WERI-Rb-1 (cell line): ENCODE data around the gene MAST1.
"Not testable (repeated sequence)": the region's sequence is repeated elsewhere in the genome, so short reads cannot be mapped to it uniquely, and the experiment has no call there.

Experiments
- DNase-seq: peaks from one replicate; pipeline ENCODE4 v3.0.0-alpha.2; 2020
- H3K27ac ChIP-seq: fragments of 250-450 bp; sonication (Bioruptor Pico); 2 replicates; pipeline ENCODE4 v1.5.1; 2020; ENCODE audit warnings: mild to moderate bottlenecking, moderate library complexity
- H3K27me3 ChIP-seq: fragments of 250-450 bp; sonication (Bioruptor Pico); 2 replicates; pipeline ENCODE4 v1.5.1; 2021; ENCODE audit warnings: mild to moderate bottlenecking, low read depth, moderate library complexity; ENCODE audit not compliant: insufficient read depth, severe bottlenecking
- H3K36me3 ChIP-seq: fragments of 250-450 bp; sonication (Bioruptor Pico); 2 replicates; pipeline ENCODE4 v1.5.1; 2020; ENCODE audit warnings: mild to moderate bottlenecking, moderate library complexity
- H3K4me3 ChIP-seq: 2 replicates; pipeline ENCODE4 v1.5.1; 2011; ENCODE audit warnings: low read depth, mild to moderate bottlenecking, control low read depth, low read length
- H3K9me3 ChIP-seq: fragments of 250-450 bp; sonication (Bioruptor Pico); 2 replicates; pipeline ENCODE4 v1.5.1; 2021; ENCODE audit warnings: mild to moderate bottlenecking, moderate library complexity; ENCODE audit not compliant: severe bottlenecking
- TF ChIP-seq, protein P1 (sequence below): IDR thresholded peaks from 2 replicates; pipeline ENCODE4 v1.5.1; 2011; ENCODE audit warnings: low read depth, mild to moderate bottlenecking, control low read depth, inconsistent platforms, low read length

Gene MAST1

DNA sequence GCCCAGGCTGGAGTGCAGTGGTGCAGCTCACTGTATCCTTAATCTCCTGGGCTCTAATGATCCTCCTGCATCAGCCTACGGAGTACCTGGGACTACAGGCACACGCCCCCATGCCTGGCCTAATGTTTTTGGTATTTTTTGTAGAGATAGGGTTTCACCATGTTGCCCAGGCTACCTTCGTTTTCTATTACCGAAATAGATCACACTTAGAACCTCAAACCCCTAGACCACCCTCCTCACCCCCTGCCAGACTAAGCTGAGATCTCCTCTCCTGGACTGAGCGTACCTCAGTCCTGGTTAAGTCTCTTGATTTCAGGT, 48.3 kb downstream of the MAST1 start:
- H3K4me3 ChIP-seq, result no peak overlapping the region
- TF ChIP-seq, protein P1, sequence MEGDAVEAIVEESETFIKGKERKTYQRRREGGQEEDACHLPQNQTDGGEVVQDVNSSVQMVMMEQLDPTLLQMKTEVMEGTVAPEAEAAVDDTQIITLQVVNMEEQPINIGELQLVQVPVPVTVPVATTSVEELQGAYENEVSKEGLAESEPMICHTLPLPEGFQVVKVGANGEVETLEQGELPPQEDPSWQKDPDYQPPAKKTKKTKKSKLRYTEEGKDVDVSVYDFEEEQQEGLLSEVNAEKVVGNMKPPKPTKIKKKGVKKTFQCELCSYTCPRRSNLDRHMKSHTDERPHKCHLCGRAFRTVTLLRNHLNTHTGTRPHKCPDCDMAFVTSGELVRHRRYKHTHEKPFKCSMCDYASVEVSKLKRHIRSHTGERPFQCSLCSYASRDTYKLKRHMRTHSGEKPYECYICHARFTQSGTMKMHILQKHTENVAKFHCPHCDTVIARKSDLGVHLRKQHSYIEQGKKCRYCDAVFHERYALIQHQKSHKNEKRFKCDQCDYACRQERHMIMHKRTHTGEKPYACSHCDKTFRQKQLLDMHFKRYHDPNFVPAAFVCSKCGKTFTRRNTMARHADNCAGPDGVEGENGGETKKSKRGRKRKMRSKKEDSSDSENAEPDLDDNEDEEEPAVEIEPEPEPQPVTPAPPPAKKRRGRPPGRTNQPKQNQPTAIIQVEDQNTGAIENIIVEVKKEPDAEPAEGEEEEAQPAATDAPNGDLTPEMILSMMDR, result no peak
- no peaks in the 10 kb centered on the region for H3K36me3 ChIP-seq
- H3K27ac ChIP-seq, result no peak overlapping the region
- H3K9me3 ChIP-seq, result peaks cover 6% of the 10 kb centered on the region
- H3K27me3 ChIP-seq, result no peaks in the 10 kb centered on the region
- DNase-seq, result no peak

DNA sequence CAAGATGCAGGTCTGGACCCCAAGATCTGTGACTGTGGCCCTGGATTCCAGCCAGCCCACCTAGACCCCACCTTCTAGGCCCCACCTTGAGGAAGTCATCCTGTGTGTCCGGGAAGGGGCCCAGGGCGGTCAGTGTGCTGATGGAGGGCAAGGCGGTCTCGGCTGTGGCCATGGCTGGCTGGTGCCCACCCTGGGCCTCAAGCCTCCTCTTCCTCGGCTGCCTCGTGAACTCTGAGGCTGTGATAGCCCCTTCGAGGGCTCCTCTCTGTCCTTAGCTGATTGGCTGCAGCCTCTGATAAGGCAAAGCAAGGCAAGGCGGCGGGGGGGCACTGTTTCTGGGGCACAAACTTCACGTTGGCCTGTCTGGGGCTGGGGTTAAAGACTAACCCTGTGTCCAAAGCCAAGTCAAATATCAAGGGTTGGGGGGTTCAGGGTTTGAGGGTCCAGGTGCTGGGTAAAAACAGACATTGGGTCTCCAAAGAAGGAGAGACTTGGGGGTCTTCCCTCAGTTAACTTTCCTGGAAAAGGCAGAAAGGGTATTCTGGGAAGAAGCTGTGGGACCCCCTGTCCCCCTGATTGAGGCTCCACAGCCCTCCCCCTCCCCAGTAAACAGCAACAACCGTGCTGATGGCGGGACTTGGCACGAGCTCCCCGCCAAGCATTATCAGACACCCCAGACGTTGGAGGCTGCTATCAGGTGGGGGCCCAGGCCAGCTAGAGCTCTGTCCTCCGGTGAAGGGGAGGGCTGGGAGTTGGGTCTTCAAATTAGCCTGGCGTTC, 48.8 kb downstream of the MAST1 start, which contains the start of gene KLF1:
Gene KLF1 (minus strand): TSS at position 233 of the 779 bp plus-strand sequence. CDS start 61 bp downstream, at position 172.
- TF ChIP-seq, protein P1, result no peak
- peak within 1 kb of the TSS; percentile 55 for H3K4me3 ChIP-seq
- H3K27me3 ChIP-seq, result no peaks in the 10 kb centered on the region
- H3K36me3 ChIP-seq, result no peaks in the 10 kb centered on the region
- DNase-seq, result no peak
- peaks cover 6% of the 10 kb centered on the region for H3K9me3 ChIP-seq
- H3K27ac ChIP-seq, result no peak within 1 kb of the TSS

DNA sequence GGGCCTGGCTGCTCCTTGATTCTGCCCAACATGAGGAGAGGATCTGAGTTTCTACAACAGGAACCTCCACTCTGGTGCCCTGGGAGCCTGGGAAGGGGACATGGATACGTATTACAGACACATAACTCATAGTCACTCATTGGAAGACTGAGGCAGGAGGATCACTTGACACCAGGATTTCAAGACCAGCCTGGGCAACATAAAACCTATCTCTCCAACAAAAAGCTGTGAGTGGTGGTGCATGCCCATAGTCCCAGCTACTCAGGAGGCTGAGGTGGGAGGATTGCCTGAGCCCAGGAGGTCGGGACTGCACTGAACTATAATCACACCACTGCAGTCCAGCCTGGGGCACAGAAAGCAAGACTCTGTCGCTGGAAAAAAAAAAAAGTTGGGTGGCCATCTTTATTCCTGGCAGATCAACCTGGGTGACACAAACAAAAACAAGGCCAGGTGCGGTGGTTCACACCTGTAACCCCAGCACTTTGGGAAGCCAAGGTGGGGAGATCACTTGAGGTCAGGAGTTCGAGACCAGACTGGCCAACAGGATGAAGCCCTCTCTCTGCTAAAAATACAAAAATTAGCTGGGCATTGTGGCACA, 49.8 kb downstream of the MAST1 start:
- Histone ChIP-seq H3K36me3 (peaks cover under 1% of the 10 kb centered on the region; the same call in 1 of the 2 replicates), H3K4me3 (no peak overlapping the region), H3K27me3 (no peaks in the 10 kb centered on the region), H3K9me3 (peaks cover 6% of the 10 kb centered on the region), H3K27ac (no peak overlapping the region)
- TF ChIP-seq, protein P1, result no peak
- no peak for DNase-seq

DNA sequence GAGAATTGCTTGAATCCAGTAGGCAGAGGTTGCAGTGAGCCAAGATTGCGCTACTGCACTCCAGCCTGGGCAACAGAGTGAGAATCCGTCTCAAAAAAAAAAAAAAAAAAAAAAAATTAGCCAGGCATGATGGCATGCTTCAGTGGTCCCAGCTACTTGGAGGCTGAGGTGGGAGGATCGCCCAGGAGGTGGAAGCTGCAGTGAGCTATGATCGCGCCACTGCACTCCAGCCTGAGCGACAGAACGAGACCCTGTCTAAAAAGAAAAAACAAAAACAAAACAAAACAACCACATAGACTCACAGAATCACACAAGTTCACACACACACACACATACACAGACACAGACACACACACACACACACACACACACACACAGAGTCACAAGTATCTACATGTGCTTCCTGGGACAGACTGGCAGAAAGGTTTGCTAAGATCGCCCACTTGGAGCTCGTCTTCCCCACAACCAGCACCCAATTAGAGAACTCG, 52.0 kb downstream of the MAST1 start:
- Histone ChIP-seq H3K4me3 (peak overlapping the region; percentile 57), H3K36me3 (peaks cover 14% of the 10 kb centered on the region), H3K27ac (peak overlapping the region; percentile 87)
- H3K27me3 ChIP-seq, DNase-seq, H3K9me3 ChIP-seq: not testable (repeated sequence)

DNA sequence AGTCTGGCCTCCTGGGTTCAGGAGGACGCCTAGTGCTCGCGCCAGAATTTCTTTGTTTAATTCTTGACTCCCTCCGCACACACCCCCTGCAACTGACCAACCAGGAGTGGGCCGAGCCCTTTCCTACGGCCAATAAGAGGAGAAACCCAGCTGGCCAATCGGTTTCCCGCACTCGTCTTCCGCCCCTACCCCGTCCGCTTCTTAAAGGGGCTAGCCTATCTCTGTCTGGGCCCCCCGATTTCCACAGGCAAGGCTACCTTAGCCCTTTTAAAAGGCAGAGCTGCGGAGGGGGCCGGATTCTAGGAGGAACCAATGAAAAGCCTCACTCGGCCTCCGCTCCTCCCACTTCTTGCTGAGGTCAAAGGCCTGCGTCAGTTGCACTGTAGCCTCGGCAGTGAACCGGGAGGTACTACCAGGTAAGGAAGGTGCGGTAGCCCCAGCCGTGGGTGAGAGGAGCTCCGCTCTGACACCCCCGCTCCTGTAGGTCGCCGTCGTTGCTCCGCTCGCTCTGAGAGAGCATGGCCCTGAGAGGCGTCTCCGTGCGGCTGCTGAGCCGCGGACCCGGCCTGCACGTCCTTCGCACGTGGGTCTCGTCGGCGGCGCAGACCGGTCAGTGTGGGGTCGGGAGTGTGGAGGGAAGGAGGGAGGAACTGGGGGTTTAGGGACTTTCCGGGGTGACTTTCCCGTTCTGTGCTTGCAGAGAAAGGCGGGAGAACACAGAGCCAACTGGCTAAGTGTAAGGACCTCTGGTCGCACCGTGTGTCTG, 52.7 kb downstream of the MAST1 start, which contains the start of gene GCDH:
Gene GCDH (plus strand): TSS at position 374 of the 766 bp plus-strand sequence. CDS start 145 bp downstream, at position 519.
- peaks cover 14% of the 10 kb centered on the region for H3K36me3 ChIP-seq
- H3K9me3 ChIP-seq, result no peaks in the 10 kb centered on the region
- H3K4me3 ChIP-seq, result peak within 1 kb of the TSS; percentile 57
- TF ChIP-seq, protein P1, result no peak
- H3K27ac ChIP-seq, result peak within 1 kb of the TSS; percentile 87
- H3K27me3 ChIP-seq, result no peaks in the 10 kb centered on the region
- DNase-seq, result peak; percentile 98
